Adrenal gland (tissue), 5 donors: ENCODE data around the gene PTPRE.

Experiments used
- POLR2A ChIP-seq, 2 donors: fragments of 450-650 bp; IDR thresholded peaks; one replicate each; pipeline ENCODE4 v1.6.1; 2017; ENCODE audit warnings: antibody characterized with exemption in 2 of 2, mild to moderate bottlenecking in 2 of 2, moderate library complexity in 1 of 2
- TF ChIP-seq, protein P1 (sequence below), 6 experiments: fragments of 450-650 bp in 4 of 6; fragments of 200-600 bp in 2 of 6; sonication (generic) in 1 of 6; IDR thresholded peaks; 1 replicate in 5 of 6; 2 replicates in 1 of 6; pipeline versions ENCODE4 v1.5.1 to v1.8.0; 2016 to 2021; ENCODE audit warnings: antibody characterized with exemption in 6 of 6, mild to moderate bottlenecking in 2 of 6, moderate library complexity in 1 of 6
- donor health status: DM: no; HTN: no; CAD: no.

DNA sequence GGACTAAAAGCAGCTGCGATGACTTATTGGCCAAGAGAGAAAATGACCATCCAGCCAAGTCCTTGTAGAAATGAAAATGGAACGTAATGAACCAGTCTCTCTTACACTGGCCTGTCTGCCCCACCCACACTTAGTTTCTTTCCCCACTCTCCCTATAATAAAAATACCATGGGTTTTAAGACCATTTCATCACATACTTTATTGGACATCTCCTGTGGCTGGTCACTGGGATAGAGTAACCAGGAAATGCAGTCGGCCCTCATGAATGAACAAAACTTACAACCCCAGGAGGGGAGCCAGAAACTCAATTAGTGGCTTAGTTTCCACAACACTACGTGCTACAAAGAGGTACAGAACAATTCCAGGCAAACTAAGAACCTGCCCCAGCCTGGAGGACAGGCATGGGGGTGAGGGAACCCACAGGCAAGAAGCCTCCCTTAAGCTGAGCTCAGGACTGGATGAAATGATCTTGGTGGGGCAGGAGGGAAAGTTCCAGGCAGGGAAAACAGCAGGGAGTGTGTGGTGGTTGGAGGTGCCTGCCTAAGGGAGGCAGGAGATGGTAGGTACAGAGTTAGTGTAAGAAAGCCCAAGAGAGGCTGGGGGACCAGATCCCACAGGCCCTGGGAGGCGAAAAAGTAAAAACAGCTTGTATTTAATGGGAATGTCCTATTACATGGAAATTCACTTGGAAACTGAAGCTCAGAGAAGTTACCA is 189.7 kb downstream of the PTPRE start:
- no peak for TF ChIP-seq POLR2A (IDR thresholded peaks at IDR 0.05)
- TF ChIP-seq, protein P1, sequence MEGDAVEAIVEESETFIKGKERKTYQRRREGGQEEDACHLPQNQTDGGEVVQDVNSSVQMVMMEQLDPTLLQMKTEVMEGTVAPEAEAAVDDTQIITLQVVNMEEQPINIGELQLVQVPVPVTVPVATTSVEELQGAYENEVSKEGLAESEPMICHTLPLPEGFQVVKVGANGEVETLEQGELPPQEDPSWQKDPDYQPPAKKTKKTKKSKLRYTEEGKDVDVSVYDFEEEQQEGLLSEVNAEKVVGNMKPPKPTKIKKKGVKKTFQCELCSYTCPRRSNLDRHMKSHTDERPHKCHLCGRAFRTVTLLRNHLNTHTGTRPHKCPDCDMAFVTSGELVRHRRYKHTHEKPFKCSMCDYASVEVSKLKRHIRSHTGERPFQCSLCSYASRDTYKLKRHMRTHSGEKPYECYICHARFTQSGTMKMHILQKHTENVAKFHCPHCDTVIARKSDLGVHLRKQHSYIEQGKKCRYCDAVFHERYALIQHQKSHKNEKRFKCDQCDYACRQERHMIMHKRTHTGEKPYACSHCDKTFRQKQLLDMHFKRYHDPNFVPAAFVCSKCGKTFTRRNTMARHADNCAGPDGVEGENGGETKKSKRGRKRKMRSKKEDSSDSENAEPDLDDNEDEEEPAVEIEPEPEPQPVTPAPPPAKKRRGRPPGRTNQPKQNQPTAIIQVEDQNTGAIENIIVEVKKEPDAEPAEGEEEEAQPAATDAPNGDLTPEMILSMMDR (IDR thresholded peaks at IDR 0.05): no peak
